HG02798 (cell line): Measurements from ENCODE around the gene AOAH.

Source experiments
- ATAC-seq: cut with Tn5 transposase; IDR thresholded peaks from one replicate; pipeline ENCODE4 v1.9.1; 2021; ENCODE audit warnings: mild to moderate bottlenecking; ENCODE audit not compliant: unreplicated experiment, poor library complexity

The AOAH gene

GRCh38 chr7:36606153-36606975 lies 117.9 kb downstream of the AOAH start:
- no peak for ATAC-seq

GRCh38 chr7:36605261-36606051 lies 118.8 kb downstream of the AOAH start:
- no peak for ATAC-seq

DNA sequence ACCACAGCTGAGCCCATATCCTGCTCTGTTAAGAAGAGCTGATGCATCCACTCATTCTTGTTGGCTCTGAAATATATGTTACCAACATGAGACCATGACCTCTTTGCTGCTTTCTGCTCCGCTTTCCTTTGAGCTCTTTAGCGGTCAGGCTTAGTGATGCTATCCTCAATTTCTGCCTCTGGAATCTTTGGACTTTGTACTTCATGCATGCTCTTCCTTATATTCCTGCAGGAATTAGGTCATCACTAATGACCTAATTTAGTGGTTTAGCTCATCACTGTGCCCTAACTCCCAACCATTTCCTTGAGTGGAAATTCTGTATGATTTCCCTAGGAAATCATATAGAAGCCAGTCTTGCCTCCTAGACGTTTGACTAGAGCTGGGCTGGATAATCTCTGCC lies 119.5 kb downstream of the AOAH start:
- ATAC-seq = no peak

GRCh38 chr7:36602934-36603887 lies 121.1 kb downstream of the AOAH start:
- ATAC-seq = no peak

- no peak for ATAC-seq
Measured at GRCh38 chr7:36602511-36602910, 121.8 kb downstream of the AOAH start.

GRCh38 chr7:36601601-36602000 lies 122.7 kb downstream of the AOAH start:
- ATAC-seq = no peak

- no peak for ATAC-seq
Measured at GRCh38 chr7:36600869-36601530, 123.3 kb downstream of the AOAH start.

- ATAC-seq = no peak
Measured at GRCh38 chr7:36600314-36600682, 124.0 kb downstream of the AOAH start.

DNA sequence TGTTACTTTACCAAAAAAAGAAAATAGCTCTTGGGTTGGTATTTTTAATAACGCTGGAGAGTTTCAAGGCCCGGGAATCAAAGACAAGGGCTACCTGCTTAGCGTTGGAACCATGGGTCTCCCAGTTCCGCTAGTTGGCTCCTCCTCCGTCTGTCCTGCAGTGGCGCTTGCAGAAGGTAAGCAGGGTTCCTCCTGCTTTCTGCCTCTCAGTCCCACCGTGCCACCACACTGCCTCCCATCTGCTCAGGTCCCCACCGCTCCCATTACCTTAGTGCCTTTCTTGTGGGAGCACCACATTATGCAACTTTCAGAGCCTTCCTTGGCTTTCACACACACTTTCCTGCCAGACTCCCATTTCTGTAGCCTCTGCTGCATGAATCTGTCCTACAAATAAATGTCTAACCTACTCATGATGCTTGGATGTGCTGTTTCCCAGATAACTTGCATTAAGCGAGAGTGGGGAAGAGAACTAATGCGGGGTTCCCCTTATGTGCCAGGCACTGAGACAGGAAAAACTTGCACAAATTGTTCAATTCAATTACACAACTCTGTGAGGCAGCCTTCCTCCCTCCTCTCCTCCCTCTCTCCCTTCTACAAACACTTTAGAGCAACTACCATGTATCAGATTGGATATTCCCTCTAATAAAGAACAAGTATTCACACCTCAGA lies 124.5 kb downstream of the AOAH start:
- no peak for ATAC-seq

GRCh38 chr7:36598054-36598674 lies 126.1 kb downstream of the AOAH start:
- no peak for ATAC-seq

GRCh38 chr7:36597090-36597773 lies 127.1 kb downstream of the AOAH start:
- ATAC-seq = no peak

DNA sequence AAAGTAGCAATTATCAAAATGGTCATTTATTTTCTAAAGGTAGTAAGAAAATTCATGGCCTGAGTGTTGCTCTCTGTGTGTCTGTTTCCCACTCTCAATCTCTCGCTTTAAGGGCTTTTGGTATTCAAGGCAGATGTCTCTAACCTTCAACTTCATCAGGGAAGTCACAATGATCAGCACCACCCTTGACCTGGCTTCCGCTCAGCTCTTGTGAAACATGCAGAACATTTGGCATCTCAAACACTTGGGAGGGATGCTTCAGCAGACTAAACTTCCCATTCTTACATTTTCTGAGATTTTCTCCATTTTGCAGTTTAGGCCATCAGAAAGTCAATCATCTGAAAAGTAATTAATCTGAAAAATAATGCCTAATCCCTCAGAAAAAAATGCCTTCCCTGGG lies 129.8 kb downstream of the AOAH start:
- ATAC-seq = no peak

GRCh38 chr7:36591636-36592035 lies 132.7 kb downstream of the AOAH start:
- ATAC-seq = no peak

GRCh38 chr7:36589391-36589790 lies 134.9 kb downstream of the AOAH start:
- no peak for ATAC-seq

DNA sequence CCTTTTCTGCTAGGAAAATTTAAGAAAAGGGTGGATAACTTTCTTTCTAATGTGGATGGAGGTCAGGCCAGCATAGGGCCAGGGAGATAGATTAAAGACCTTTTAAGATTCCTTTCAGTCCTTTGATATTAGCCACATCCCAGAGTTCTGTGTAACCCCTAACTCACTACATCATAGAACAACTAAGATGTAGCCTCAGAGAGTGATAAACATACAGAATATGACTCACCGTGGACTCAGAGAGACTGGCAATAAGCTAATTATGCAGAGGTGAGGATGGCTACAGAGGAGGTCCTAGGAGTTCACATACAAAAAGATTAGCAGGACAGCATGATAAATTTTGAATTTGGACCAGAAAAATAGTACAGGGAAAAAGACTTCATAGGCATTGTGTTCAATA lies 141.0 kb downstream of the AOAH start:
- ATAC-seq = no peak

GRCh38 chr7:36575832-36576231 lies 148.5 kb downstream of the AOAH start:
- ATAC-seq = no peak

GRCh38 chr7:36573066-36573465 lies 151.2 kb downstream of the AOAH start:
- ATAC-seq = no peak

DNA sequence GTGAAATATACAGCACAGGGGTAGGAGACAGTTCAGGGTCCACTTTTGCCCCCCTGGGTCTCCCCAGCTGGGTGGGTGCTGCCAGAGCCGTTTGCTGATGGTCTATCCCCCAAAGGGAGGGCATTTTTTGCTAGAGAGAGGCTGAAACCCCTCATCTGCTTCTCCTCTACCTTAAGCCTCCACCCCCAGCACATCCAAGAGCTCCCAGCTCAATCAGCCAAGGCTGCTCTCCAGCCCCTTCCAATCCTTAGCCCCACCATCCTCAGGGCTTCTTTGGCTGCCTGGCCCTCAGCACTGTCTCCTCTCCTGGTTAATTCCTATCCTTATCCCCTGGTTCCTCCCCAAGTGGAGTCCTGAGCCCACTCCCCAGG lies 153.1 kb downstream of the AOAH start:
- no peak for ATAC-seq
